GM23338 (cell line): ENCODE results near the gene MRC2. TPM values are rescaled to one million over a fixed set of nuclear protein-coding genes. Genes with fewer than 3 reads are reported as not detected.
"Not testable (repeated sequence)": the region's sequence is repeated elsewhere in the genome, so short reads cannot be mapped to it uniquely, and the experiment has no call there.

Experiments
- ATAC-seq: fragments of 200-7000 bp; cut with Tn5 transposase; 3 replicates; pipeline ENCODE4 v1.9.1; 2020
- DNase-seq: peaks from one replicate; pipeline ENCODE4 v3.0.0-alpha.2; 2015; ENCODE audit warnings: low spot score
- H2AFZ ChIP-seq: fragments of 200-600 bp; sonication (generic); 2 replicates; pipeline ENCODE4 v1.8.0; 2016; ENCODE audit warnings: antibody characterized with exemption, mild to moderate bottlenecking, moderate library complexity
- H3F3A ChIP-seq: fragments of 200-600 bp; sonication (generic); replicated peaks from 2 replicates; pipeline ENCODE4 v1.8.0; 2017; ENCODE audit warnings: antibody characterized with exemption, mixed run types, low read depth
- H3K27ac ChIP-seq: fragments of 200-600 bp; sonication (generic); 2 replicates; pipeline ENCODE4 v1.6.1; 2016; ENCODE audit warnings: low read depth
- H3K27me3 ChIP-seq: fragments of 200-600 bp; sonication (generic); 2 replicates; pipeline ENCODE4 v1.8.0; 2016; ENCODE audit warnings: mild to moderate bottlenecking, mixed run types, moderate library complexity; ENCODE audit not compliant: insufficient read depth
- H3K36me3 ChIP-seq: fragments of 200-600 bp; sonication (generic); 2 replicates; pipeline ENCODE4 v1.8.0; 2016; ENCODE audit warnings: mild to moderate bottlenecking; ENCODE audit not compliant: insufficient read depth
- H3K4me1 ChIP-seq: fragments of 200-600 bp; sonication (generic); 2 replicates; pipeline ENCODE4 v1.8.0; 2016; ENCODE audit warnings: mild to moderate bottlenecking, moderate library complexity; ENCODE audit not compliant: insufficient read depth
- H3K4me2 ChIP-seq: fragments of 200-600 bp; sonication (generic); 2 replicates; pipeline ENCODE4 v1.7.1; 2017; ENCODE audit warnings: mixed run types
- H3K4me3 ChIP-seq: fragments of 200-600 bp; sonication (generic); 2 replicates; pipeline ENCODE4 v1.6.1; 2016; ENCODE audit warnings: mixed run types
- H3K79me2 ChIP-seq: fragments of 200-600 bp; sonication (generic); replicated peaks from 2 replicates; pipeline ENCODE4 v1.8.0; 2017; ENCODE audit warnings: mild to moderate bottlenecking; ENCODE audit not compliant: insufficient read depth
- H3K9me2 ChIP-seq: fragments of 200-600 bp; sonication (generic); 2 replicates; pipeline ENCODE4 v1.8.0; 2017; ENCODE audit not compliant: insufficient read depth
- H4K20me1 ChIP-seq: fragments of 200-600 bp; sonication (generic); replicated peaks from 2 replicates; pipeline ENCODE4 v1.8.0; 2017; ENCODE audit warnings: mild to moderate bottlenecking; ENCODE audit not compliant: insufficient read depth
- H3K27ac Mint-ChIP-seq: 2 replicates; pipeline ENCODE4 v1.8.0; 2020; ENCODE audit warnings: inconsistent platforms, mild to moderate bottlenecking, moderate library complexity, mixed read lengths
- H3K27me3 Mint-ChIP-seq: 3 replicates; pipeline ENCODE4 v1.8.0; 2022; ENCODE audit warnings: low read depth, mild to moderate bottlenecking, moderate library complexity, mixed read lengths, inconsistent platforms; ENCODE audit not compliant: insufficient read depth, poor library complexity
- H3K36me3 Mint-ChIP-seq: 3 replicates; pipeline ENCODE4 v1.8.0; 2021; ENCODE audit warnings: low read depth, mild to moderate bottlenecking, inconsistent platforms, moderate library complexity, mixed read lengths
- H3K4me1 Mint-ChIP-seq: 3 replicates; pipeline ENCODE4 v1.8.0; 2020; ENCODE audit warnings: mild to moderate bottlenecking, inconsistent platforms, mixed read lengths
- H3K4me3 Mint-ChIP-seq: 3 replicates; pipeline ENCODE4 v1.8.0; 2021; ENCODE audit warnings: moderate library complexity, mild to moderate bottlenecking, inconsistent platforms, mixed read lengths
- H3K9me3 Mint-ChIP-seq: 3 replicates; pipeline ENCODE4 v1.8.0; 2020; ENCODE audit warnings: moderate library complexity, mild to moderate bottlenecking, inconsistent platforms, mixed read lengths
- CREB1 ChIP-seq: fragments of 250-450 bp; sonication (Bioruptor Pico); IDR thresholded peaks from 2 replicates; pipeline ENCODE4 v1.5.0; 2020; ENCODE audit warnings: low read depth, mild to moderate bottlenecking, moderate library complexity
- ETS1 ChIP-seq: IDR thresholded peaks from 2 replicates; pipeline ENCODE4 v1.6.1; 2016; ENCODE audit warnings: antibody characterized with exemption
- EZH2phosphoT487 ChIP-seq: fragments of 200-600 bp; sonication (generic); IDR thresholded peaks from one replicate; pipeline ENCODE4 v1.8.1; 2018; ENCODE audit warnings: antibody characterized with exemption; ENCODE audit not compliant: unreplicated experiment
- JUNB ChIP-seq: IDR thresholded peaks from one replicate; pipeline ENCODE4 v1.6.1; 2016; ENCODE audit warnings: antibody characterized with exemption; ENCODE audit not compliant: unreplicated experiment
- POLR2AphosphoS5 ChIP-seq: IDR thresholded peaks from 2 replicates; pipeline ENCODE4 v1.6.1; 2016; ENCODE audit warnings: antibody characterized with exemption, low read depth
- STAT1 ChIP-seq: IDR thresholded peaks from one replicate; pipeline ENCODE4 v1.6.1; 2016; ENCODE audit warnings: antibody characterized with exemption; ENCODE audit not compliant: unreplicated experiment
- ZNF114 ChIP-seq: fragments of 250-450 bp; sonication (Bioruptor Pico); IDR thresholded peaks from 2 replicates; pipeline ENCODE4 v1.5.0; 2020; ENCODE audit warnings: mild to moderate bottlenecking, moderate library complexity
- ZNF331 ChIP-seq: fragments of 250-450 bp; sonication (Bioruptor Pico); IDR thresholded peaks from 2 replicates; pipeline ENCODE4 v1.5.0; 2020; ENCODE audit warnings: low read depth, mild to moderate bottlenecking, moderate library complexity
- polyA plus RNA-seq: library from polyadenylated mRNA; unstranded; fragments of >200 nt; fragmentation: Nextera tagmentation; extraction: Ambion mirVana; gene quantifications from 2 replicates; pipeline ENCODE4 v1.2.1, GENCODE V29; 2016
- total RNA-seq: library from RNA; depleted of rRNA; stranded (reverse); fragments of >200 nt; shearing (Covaris generic); gene quantifications from 2 replicates; pipeline ENCODE4 v1.2.3, GENCODE V29; 2014
- TF ChIP-seq, protein P1 (sequence below): fragments of 250-450 bp; sonication (Bioruptor Pico); IDR thresholded peaks from 2 replicates; pipeline ENCODE4 v1.5.0; 2020; ENCODE audit warnings: mild to moderate bottlenecking, moderate library complexity

Gene MRC2
- total and polyA plus RNA-seq, 2 experiments from 2014 or later = 8.0 to 38.6 TPM

DNA sequence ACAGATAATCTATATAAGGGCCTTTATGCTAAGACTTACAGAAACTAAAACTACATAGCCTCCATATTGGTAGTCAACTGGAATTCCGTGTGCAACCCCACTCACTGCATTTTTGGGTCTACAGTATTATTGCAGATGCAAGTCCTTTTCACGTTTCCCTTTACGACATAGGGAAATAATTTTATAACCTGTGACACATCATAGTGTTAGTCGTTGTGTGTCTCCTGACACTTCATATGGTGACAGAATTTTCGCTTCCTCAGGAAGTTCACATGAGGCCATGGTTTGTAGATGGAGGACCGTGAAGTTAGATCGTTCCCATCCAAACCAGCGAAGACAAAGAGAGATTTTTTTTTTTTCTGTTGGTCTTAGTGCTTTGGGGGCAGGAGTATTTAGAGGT, 15.7 kb upstream of the MRC2 start:
- DNase-seq (no peak), ATAC-seq (no peak)
- Histone ChIP-seq H3K9me2 (no peaks in the 10 kb centered on the region), H3K36me3 (peaks cover 26% of the 10 kb centered on the region), H3K4me1 (peaks cover 3% of the 10 kb centered on the region; the same call in 1 of the 2 replicates), H3K27me3 (no peaks in the 10 kb centered on the region), H3F3A (peaks cover 7% of the 10 kb centered on the region; the same call in 1 of the 2 replicates), H3K27ac (peak overlapping the region; percentile 39; the same call in 1 of the 2 replicates), H3K4me3 (no peak overlapping the region), H3K79me2 (peaks cover 7% of the 10 kb centered on the region; the same call in 1 of the 2 replicates), H4K20me1 (no peaks in the 10 kb centered on the region; the same call in 1 of the 2 replicates), H3K4me2 (no peak overlapping the region), H2AFZ (no peak overlapping the region)
- peaks cover 2% of the 10 kb centered on the region for H3K27me3 Mint-ChIP-seq
- no peak overlapping the region for H3K4me3 Mint-ChIP-seq
- no peak overlapping the region for H3K27ac Mint-ChIP-seq
- H3K4me1 Mint-ChIP-seq = peaks cover under 1% of the 10 kb centered on the region; the same call in 1 of the 3 replicates
- no peak for TF ChIP-seq ZNF114 (CRISPR knock-in tag)
- no peak for TF ChIP-seq ETS1
- TF ChIP-seq EZH2phosphoT487 = no peak
- TF ChIP-seq POLR2AphosphoS5 = no peak
- no peak for TF ChIP-seq CREB1
- no peak for TF ChIP-seq STAT1
- TF ChIP-seq JUNB = no peak
- TF ChIP-seq ZNF331 = no peak
- TF ChIP-seq, protein P1, sequence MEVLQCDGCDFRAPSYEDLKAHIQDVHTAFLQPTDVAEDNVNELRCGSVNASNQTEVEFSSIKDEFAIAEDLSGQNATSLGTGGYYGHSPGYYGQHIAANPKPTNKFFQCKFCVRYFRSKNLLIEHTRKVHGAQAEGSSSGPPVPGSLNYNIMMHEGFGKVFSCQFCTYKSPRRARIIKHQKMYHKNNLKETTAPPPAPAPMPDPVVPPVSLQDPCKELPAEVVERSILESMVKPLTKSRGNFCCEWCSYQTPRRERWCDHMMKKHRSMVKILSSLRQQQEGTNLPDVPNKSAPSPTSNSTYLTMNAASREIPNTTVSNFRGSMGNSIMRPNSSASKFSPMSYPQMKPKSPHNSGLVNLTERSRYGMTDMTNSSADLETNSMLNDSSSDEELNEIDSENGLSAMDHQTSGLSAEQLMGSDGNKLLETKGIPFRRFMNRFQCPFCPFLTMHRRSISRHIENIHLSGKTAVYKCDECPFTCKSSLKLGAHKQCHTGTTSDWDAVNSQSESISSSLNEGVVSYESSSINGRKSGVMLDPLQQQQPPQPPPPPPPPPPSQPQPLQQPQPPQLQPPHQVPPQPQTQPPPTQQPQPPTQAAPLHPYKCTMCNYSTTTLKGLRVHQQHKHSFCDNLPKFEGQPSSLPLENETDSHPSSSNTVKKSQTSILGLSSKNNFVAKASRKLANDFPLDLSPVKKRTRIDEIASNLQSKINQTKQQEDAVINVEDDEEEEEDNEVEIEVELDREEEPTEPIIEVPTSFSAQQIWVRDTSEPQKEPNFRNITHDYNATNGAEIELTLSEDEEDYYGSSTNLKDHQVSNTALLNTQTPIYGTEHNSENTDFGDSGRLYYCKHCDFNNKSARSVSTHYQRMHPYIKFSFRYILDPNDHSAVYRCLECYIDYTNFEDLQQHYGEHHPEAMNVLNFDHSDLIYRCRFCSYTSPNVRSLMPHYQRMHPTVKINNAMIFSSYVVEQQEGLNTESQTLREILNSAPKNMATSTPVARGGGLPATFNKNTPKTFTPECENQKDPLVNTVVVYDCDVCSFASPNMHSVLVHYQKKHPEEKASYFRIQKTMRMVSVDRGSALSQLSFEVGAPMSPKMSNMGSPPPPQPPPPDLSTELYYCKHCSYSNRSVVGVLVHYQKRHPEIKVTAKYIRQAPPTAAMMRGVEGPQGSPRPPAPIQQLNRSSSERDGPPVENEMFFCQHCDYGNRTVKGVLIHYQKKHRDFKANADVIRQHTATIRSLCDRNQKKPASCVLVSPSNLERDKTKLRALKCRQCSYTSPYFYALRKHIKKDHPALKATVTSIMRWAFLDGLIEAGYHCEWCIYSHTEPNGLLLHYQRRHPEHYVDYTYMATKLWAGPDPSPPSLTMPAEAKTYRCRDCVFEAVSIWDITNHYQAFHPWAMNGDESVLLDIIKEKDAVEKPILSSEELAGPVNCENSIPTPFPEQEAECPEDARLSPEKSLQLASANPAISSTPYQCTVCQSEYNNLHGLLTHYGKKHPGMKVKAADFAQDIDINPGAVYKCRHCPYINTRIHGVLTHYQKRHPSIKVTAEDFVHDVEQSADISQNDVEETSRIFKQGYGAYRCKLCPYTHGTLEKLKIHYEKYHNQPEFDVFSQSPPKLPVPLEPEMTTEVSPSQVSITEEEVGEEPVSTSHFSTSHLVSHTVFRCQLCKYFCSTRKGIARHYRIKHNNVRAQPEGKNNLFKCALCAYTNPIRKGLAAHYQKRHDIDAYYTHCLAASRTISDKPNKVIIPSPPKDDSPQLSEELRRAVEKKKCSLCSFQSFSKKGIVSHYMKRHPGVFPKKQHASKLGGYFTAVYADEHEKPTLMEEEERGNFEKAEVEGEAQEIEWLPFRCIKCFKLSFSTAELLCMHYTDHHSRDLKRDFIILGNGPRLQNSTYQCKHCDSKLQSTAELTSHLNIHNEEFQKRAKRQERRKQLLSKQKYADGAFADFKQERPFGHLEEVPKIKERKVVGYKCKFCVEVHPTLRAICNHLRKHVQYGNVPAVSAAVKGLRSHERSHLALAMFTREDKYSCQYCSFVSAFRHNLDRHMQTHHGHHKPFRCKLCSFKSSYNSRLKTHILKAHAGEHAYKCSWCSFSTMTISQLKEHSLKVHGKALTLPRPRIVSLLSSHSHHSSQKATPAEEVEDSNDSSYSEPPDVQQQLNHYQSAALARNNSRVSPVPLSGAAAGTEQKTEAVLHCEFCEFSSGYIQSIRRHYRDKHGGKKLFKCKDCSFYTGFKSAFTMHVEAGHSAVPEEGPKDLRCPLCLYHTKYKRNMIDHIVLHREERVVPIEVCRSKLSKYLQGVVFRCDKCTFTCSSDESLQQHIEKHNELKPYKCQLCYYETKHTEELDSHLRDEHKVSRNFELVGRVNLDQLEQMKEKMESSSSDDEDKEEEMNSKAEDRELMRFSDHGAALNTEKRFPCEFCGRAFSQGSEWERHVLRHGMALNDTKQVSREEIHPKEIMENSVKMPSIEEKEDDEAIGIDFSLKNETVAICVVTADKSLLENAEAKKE = no peak
- peaks cover 50% of the 10 kb centered on the region for H3K36me3 Mint-ChIP-seq
- no peaks in the 10 kb centered on the region for H3K9me3 Mint-ChIP-seq

DNA sequence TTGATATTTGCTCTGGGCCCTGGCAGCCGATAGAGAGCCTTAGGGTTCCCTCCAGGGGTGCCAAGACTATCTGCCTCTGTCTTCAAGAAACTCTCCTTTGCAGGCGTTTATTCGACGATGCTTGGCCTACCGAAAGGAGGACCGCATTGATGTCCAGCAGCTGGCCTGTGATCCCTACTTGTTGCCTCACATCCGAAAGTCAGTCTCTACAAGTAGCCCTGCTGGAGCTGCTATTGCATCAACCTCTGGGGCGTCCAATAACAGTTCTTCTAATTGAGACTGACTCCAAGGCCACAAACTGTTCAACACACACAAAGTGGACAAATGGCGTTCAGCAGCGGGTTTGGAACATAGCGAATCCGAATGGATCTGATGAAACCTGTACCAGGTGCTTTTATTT, 15.2 kb upstream of the MRC2 start:
- H2AFZ ChIP-seq = not testable (repeated sequence)

GRCh38 chr17:62613095-62613494, 14.4 kb upstream of the MRC2 start:
- Histone ChIP-seq H3K36me3 (peaks cover 16% of the 10 kb centered on the region; the same call in 1 of the 2 replicates), H3K4me1 (peaks cover 16% of the 10 kb centered on the region)
- H3K4me2 ChIP-seq, H3K4me3 ChIP-seq, DNase-seq, H3K27ac ChIP-seq, H3K27me3 ChIP-seq, H3K27me3 Mint-ChIP-seq, H3K27ac Mint-ChIP-seq, H3K79me2 ChIP-seq, H2AFZ ChIP-seq, H3K9me2 ChIP-seq, ATAC-seq, H4K20me1 ChIP-seq, H3K4me3 Mint-ChIP-seq, H3F3A ChIP-seq, H3K9me3 Mint-ChIP-seq: not testable (repeated sequence)
- Mint-ChIP-seq H3K36me3 (peaks cover 39% of the 10 kb centered on the region), H3K4me1 (peaks cover 14% of the 10 kb centered on the region)

More for the DNA sequence above, 15.2 kb upstream of the MRC2 start:
- Mint-ChIP-seq H3K27ac (peak overlapping the region; percentile 39; the same call in 1 of the 2 replicates), H3K36me3 (peaks cover 46% of the 10 kb centered on the region)
- not testable (repeated sequence) for H3K9me3 Mint-ChIP-seq, H3K4me3 ChIP-seq, ATAC-seq, DNase-seq, H3K4me1 ChIP-seq, H3K9me2 ChIP-seq, H3K79me2 ChIP-seq, H3K27me3 Mint-ChIP-seq, H3K4me1 Mint-ChIP-seq, H3K4me2 ChIP-seq, H3F3A ChIP-seq, H4K20me1 ChIP-seq, H3K27me3 ChIP-seq, H3K4me3 Mint-ChIP-seq
- Histone ChIP-seq H3K27ac (peak overlapping the region; percentile 39; the same call in 1 of the 2 replicates), H3K36me3 (peaks cover 22% of the 10 kb centered on the region)
